Measurements from ENCODE around the gene KCNQ1. TPM values are rescaled to one million over a fixed set of nuclear protein-coding genes. Genes with fewer than 3 reads are reported as not detected.

Gene KCNQ1
- total RNA-seq, 2 experiments from 2014 or later, result 9.1 to 10.9 TPM

- H3K27ac Mint-ChIP-seq, result no peak overlapping the region
- peak; percentile 1 for DNase-seq
- ChIA-PET POLR2A (no interaction called here), CTCF (interaction anchor here (1.1 kb wide), 1 partner anchor 43 kb away, joined by 3 read pairs; no protein-coding TSS in a partner anchor)
- H3K4me3 Mint-ChIP-seq, result no peak overlapping the region
- no peaks in the 10 kb centered on the region for H3K27me3 Mint-ChIP-seq
- ATAC-seq, result no peak
- no peaks in the 10 kb centered on the region for H3K4me1 Mint-ChIP-seq
- no peaks in the 10 kb centered on the region for H3K36me3 Mint-ChIP-seq (ENCODE audit: low read depth)
- intact Hi-C loops (cut with DNase I, micrococcal nuclease), result no loop called here
- no peaks in the 10 kb centered on the region for H3K9me3 Mint-ChIP-seq (ENCODE audit: low read depth)
These were observed 130.8 kb downstream of the KCNQ1 start for GRCh38 chr11:2575591-2576051.

- DNase-seq, result peak; percentile 1
- no peak for ATAC-seq
These were observed 131.3 kb downstream of the KCNQ1 start for GRCh38 chr11:2576111-2576510.

GRCh38 chr11:2576549-2576948 is 131.7 kb downstream of the KCNQ1 start:
- ChIA-PET CTCF (no interaction called here), POLR2A (no interaction called here)
- Mint-ChIP-seq H3K4me3 (no peak overlapping the region), H3K27ac (no peak overlapping the region), H3K4me1 (no peaks in the 10 kb centered on the region), H3K27me3 (no peaks in the 10 kb centered on the region), H3K36me3 (ENCODE audit: low read depth) (no peaks in the 10 kb centered on the region), H3K9me3 (ENCODE audit: low read depth) (no peaks in the 10 kb centered on the region)
- DNase-seq (no peak), ATAC-seq (no peak)
- intact Hi-C loops (cut with DNase I, micrococcal nuclease), result no loop called here

More at GRCh38 chr11:2576111-2576510, 131.3 kb downstream of the KCNQ1 start:
- intact Hi-C loops (cut with DNase I, micrococcal nuclease), result no loop called here
- Mint-ChIP-seq H3K9me3 (ENCODE audit: low read depth) (no peaks in the 10 kb centered on the region), H3K4me3 (no peak overlapping the region), H3K4me1 (no peaks in the 10 kb centered on the region), H3K27ac (no peak overlapping the region), H3K27me3 (no peaks in the 10 kb centered on the region), H3K36me3 (ENCODE audit: low read depth) (no peaks in the 10 kb centered on the region)
- ChIA-PET CTCF (interaction anchor here (1.1 kb wide), 1 partner anchor 43 kb away, joined by 3 read pairs; no protein-coding TSS in a partner anchor), POLR2A (no interaction called here)

DNA sequence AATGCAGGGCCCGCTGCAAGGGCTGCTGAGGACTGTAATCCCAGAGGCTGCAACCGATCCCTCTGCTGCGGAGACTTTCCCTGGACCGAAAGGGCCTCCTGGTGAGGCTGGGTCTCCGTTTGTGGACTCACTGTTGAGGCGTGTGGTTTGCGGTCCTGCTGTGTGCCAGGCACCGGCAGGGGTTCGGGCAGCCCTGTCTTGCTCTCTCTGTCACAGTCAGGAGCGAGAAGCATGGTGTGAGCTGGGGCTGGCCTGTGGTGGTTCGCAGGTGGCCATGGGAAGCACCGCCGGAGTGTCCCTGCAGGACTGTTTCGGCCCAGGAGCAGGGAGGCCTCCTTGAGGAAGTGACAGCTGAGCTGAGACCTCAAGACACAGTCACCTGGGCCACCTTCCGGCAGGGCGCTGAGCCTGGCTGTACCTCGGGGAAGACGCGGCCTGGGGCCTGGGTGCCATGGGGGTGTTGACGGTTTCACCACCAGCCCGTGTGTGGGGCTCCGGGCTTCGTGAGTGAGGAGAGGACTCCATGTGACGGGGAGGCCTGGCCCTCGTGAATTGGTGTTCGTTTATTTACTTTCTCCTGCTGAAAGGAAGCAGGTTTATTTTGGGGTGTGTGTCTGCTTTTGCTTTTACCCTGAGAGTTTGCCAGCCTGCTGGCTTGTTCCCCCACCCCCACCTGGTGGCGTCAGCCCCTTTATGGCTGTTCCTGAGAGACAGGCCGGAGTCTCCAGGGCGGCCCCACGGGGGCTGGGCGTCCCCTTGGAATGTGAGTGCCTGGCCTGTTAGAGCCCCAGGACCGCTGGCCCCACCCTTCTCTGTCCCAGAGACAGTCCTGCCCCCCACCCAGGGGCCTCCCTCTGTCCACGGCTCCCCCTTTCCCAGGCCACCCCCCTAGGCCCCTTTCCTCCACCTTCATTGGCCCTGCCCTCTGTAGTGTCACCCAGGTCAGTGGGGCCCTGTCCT is 132.5 kb downstream of the KCNQ1 start:
- Mint-ChIP-seq H3K27me3 (no peaks in the 10 kb centered on the region), H3K9me3 (ENCODE audit: low read depth) (no peaks in the 10 kb centered on the region), H3K36me3 (ENCODE audit: low read depth) (no peaks in the 10 kb centered on the region), H3K27ac (no peak overlapping the region), H3K4me3 (no peak overlapping the region), H3K4me1 (no peaks in the 10 kb centered on the region)
- intact Hi-C loops (cut with DNase I, micrococcal nuclease), result no loop called here
- ATAC-seq, result no peak
- ChIA-PET CTCF (no interaction called here), POLR2A (no interaction called here)
- peak; percentile 3 for DNase-seq

DNA sequence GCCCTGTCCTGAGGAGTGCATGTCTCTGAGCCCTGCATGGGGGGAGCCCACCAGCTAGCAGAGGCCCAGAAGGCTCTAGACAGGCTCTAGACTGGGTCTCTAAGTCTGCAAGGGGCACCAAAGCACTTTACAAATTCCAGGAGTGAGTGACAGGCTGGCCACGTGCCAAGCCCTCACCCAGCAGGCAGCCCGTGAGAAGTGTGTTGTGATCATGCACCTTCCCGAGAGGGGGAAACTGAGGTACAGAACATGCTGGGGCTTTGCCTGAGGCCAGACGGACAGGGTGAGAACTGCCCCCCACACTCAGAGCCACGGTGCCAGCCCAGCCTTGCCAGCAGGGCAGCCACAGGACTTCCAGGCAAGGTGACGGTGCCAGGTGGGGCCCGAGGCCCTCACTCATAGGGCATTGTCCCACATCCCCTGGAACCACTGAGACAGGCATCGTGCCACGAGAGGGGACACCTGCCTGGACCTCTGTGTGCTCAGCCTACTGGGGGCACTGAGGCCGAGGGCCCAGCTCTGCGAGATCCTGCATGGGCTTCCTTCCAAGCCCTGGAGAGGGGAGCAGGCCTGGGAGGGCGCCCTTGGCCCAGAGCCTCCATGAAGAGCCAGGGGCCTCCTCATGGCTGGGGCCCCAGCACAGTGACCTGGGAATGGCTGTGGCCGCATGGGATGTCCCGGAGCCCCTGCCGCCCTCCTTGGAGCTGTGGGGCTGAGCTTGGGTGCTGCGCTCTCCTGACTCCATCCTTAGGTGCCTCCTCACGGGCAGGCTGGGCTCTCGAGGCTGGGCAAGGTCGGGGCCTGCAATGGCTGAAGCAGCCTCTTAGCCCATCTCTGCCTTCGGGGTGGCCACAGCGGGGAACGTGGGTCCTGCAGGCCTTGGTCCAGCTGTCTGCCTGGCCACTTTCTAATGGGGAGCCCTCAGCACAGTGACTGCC is 133.5 kb downstream of the KCNQ1 start:
- Mint-ChIP-seq H3K36me3 (ENCODE audit: low read depth) (no peaks in the 10 kb centered on the region), H3K27me3 (no peaks in the 10 kb centered on the region), H3K9me3 (ENCODE audit: low read depth) (no peaks in the 10 kb centered on the region), H3K4me1 (no peaks in the 10 kb centered on the region), H3K4me3 (no peak overlapping the region), H3K27ac (no peak overlapping the region)
- intact Hi-C loops (cut with DNase I, micrococcal nuclease), result no loop called here
- peak; percentile 3 for DNase-seq
- ChIA-PET POLR2A (no interaction called here), CTCF (no interaction called here)
- ATAC-seq, result no peak

- DNase-seq (no peak), ATAC-seq (no peak)
- Mint-ChIP-seq H3K27ac (no peak overlapping the region), H3K4me1 (no peaks in the 10 kb centered on the region), H3K36me3 (ENCODE audit: low read depth) (no peaks in the 10 kb centered on the region), H3K27me3 (no peaks in the 10 kb centered on the region), H3K4me3 (no peak overlapping the region), H3K9me3 (ENCODE audit: low read depth) (no peaks in the 10 kb centered on the region)
- ChIA-PET CTCF (no interaction called here), POLR2A (no interaction called here)
- intact Hi-C loops (cut with DNase I, micrococcal nuclease), result no loop called here
These were observed 134.1 kb downstream of the KCNQ1 start for GRCh38 chr11:2578929-2579270.

GRCh38 chr11:2579315-2580060 is 134.7 kb downstream of the KCNQ1 start:
- Mint-ChIP-seq H3K27me3 (no peaks in the 10 kb centered on the region), H3K36me3 (ENCODE audit: low read depth) (no peaks in the 10 kb centered on the region), H3K27ac (no peak overlapping the region), H3K9me3 (ENCODE audit: low read depth) (no peaks in the 10 kb centered on the region), H3K4me3 (no peak overlapping the region), H3K4me1 (no peaks in the 10 kb centered on the region)
- intact Hi-C loops (cut with DNase I, micrococcal nuclease), result no loop called here
- ATAC-seq, result no peak
- peak; percentile 3 for DNase-seq
- POLR2A ChIA-PET, result no interaction called here
- CTCF ChIA-PET, result interaction anchor here (0.6 kb wide), 1 partner anchor 952 kb away, joined by 3 read pairs; no protein-coding TSS in a partner anchor

DNA sequence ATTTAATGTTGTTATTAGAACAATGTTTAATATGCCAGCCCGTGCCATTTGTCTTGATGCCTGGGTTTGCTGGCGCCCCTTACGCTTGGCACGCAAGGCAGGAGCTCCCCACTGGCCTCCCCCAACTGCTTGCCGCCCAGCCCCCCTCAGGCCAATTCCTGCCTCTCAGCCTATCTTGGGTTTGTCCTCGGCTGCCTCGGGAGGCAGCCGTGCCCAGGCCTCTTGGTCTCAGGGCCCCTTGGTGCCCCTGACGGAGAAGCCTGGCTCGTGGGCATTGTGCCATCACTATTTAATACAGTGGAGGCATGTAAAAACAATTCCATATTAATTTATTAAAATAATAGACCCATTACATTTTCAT is 135.2 kb downstream of the KCNQ1 start:
- Mint-ChIP-seq H3K4me1 (no peaks in the 10 kb centered on the region), H3K27ac (no peak overlapping the region), H3K4me3 (no peak overlapping the region), H3K27me3 (no peaks in the 10 kb centered on the region), H3K9me3 (ENCODE audit: low read depth) (no peaks in the 10 kb centered on the region), H3K36me3 (ENCODE audit: low read depth) (no peaks in the 10 kb centered on the region)
- no peak for ATAC-seq
- DNase-seq, result peak; percentile 0
- CTCF ChIA-PET, result no interaction called here
- POLR2A ChIA-PET, result no interaction called here
- intact Hi-C loops (cut with DNase I, micrococcal nuclease), result no loop called here

GRCh38 chr11:2580571-2581001 is 135.8 kb downstream of the KCNQ1 start:
- no peak for ATAC-seq
- intact Hi-C loops (cut with DNase I, micrococcal nuclease), result no loop called here
- CTCF ChIA-PET, result no interaction called here
- no peaks in the 10 kb centered on the region for H3K36me3 Mint-ChIP-seq (ENCODE audit: low read depth)
- peak; percentile 1 for DNase-seq
- no peak overlapping the region for H3K27ac Mint-ChIP-seq
- no peaks in the 10 kb centered on the region for H3K9me3 Mint-ChIP-seq (ENCODE audit: low read depth)
- H3K27me3 Mint-ChIP-seq, result no peaks in the 10 kb centered on the region
- no peak overlapping the region for H3K4me3 Mint-ChIP-seq
- POLR2A ChIA-PET, result no interaction called here
- no peaks in the 10 kb centered on the region for H3K4me1 Mint-ChIP-seq

- Mint-ChIP-seq H3K4me3 (no peak overlapping the region), H3K27me3 (no peaks in the 10 kb centered on the region), H3K27ac (no peak overlapping the region), H3K4me1 (no peaks in the 10 kb centered on the region), H3K9me3 (ENCODE audit: low read depth) (no peaks in the 10 kb centered on the region), H3K36me3 (ENCODE audit: low read depth) (no peaks in the 10 kb centered on the region)
- CTCF ChIA-PET, result no interaction called here
- intact Hi-C loops (cut with DNase I, micrococcal nuclease), result no loop called here
- POLR2A ChIA-PET, result no interaction called here
- ATAC-seq (no peak), DNase-seq (peak; percentile 2)
These were observed 136.5 kb downstream of the KCNQ1 start for GRCh38 chr11:2581151-2581930.

- no peak for ATAC-seq
- Mint-ChIP-seq H3K27me3 (no peaks in the 10 kb centered on the region), H3K4me1 (no peaks in the 10 kb centered on the region), H3K4me3 (no peak overlapping the region), H3K27ac (no peak overlapping the region), H3K9me3 (ENCODE audit: low read depth) (no peaks in the 10 kb centered on the region), H3K36me3 (ENCODE audit: low read depth) (no peaks in the 10 kb centered on the region)
- peak; percentile 1 for DNase-seq
- POLR2A ChIA-PET, result no interaction called here
- intact Hi-C loops (cut with DNase I, micrococcal nuclease), result no loop called here
- CTCF ChIA-PET, result no interaction called here
These were observed 137.1 kb downstream of the KCNQ1 start for GRCh38 chr11:2581931-2582350.
